HepG2 (cell line): ENCODE results near the gene SCRT2. TPM values are rescaled to one million over a fixed set of nuclear protein-coding genes. Genes with fewer than 3 reads are reported as not detected.

Source experiments
- ATAC-seq: fragments of 200-7000 bp; cut with Tn5 transposase; 3 replicates; pipeline ENCODE4 v1.9.1; 2020; ENCODE audit warnings: mild to moderate bottlenecking, moderate library complexity
- BruUV-seq: library from RNA; stranded (reverse); fragments of 400-500 nt; replicated peaks from 2 replicates; lab custom pipeline; 2021; lab: Mats Ljungman, UMichigan
- CTCF ChIA-PET: fragments of 300-600 bp; formaldehyde crosslinking; extraction: SDS; loops from one replicate; lab custom pipeline; 2021; ENCODE audit warnings: low total read pairs, inconsistent platforms, low intra/inter-chr PET ratio; lab: Yijun Ruan, JAX
- POLR2A ChIA-PET: fragments of 350-600 bp; sonication (Branson Sonifier 250); formaldehyde crosslinking; loops from one replicate; lab custom pipeline; 2020; ENCODE audit warnings: antibody characterized with exemption, inconsistent platforms; lab: Yijun Ruan, JAX
- DNase-seq: peaks from one replicate; pipeline ENCODE4 v3.0.0-alpha.2; 2015; ENCODE audit warnings: low spot score
- FAIRE-seq: peaks from 3 replicates; lab custom pipeline; 2011; peaks lifted over from hg19 to GRCh38; lab: Jason Lieb, UNC
- H2AFZ ChIP-seq: one replicate; pipeline ENCODE4 v1.6.1; 2011; ENCODE audit warnings: low read length, inconsistent platforms
- H3K27ac ChIP-seq: fragments of 300-600 bp; 3 replicates; pipeline ENCODE4 v1.8.0; 2011; ENCODE audit warnings: mixed run types, mild to moderate bottlenecking, mixed read lengths, low read length, inconsistent platforms; ENCODE audit not compliant: insufficient read depth; ENCODE audit errors: extremely low read length
- H3K27me3 ChIP-seq, 2 experiments: fragments of 200-600 bp in 1 of 2; 2 replicates in 1 of 2; 3 replicates in 1 of 2; pipeline versions ENCODE4 v1.6.0 to v1.8.0; 2011; ENCODE audit warnings: low read length in 2 of 2, mild to moderate bottlenecking in 2 of 2, moderate library complexity in 2 of 2, inconsistent platforms in 1 of 2; ENCODE audit not compliant: insufficient read depth in 2 of 2, control insufficient read depth in 1 of 2
- H3K36me3 ChIP-seq, 2 experiments: fragments of 200-600 bp in 1 of 2; replicated peaks in 1 of 2; 2 replicates in 1 of 2; 3 replicates in 1 of 2; pipeline versions ENCODE4 v1.5.1 to v1.8.0; 2011; ENCODE audit warnings: low read length in 2 of 2, inconsistent platforms in 1 of 2; ENCODE audit not compliant: insufficient read depth in 2 of 2, control insufficient read depth in 1 of 2
- H3K4me1 ChIP-seq: 2 replicates; pipeline ENCODE4 v1.5.1; 2012; ENCODE audit warnings: low read length, inconsistent platforms; ENCODE audit not compliant: insufficient read depth
- H3K4me2 ChIP-seq: 2 replicates; pipeline ENCODE4 v1.6.0; 2011; ENCODE audit warnings: low read depth, low read length, inconsistent platforms
- H3K4me3 ChIP-seq, 3 experiments: fragments of 200-600 bp in 1 of 3; sonication (generic), shearing (Covaris generic) in 1 of 3; replicated peaks in 1 of 3; 2 replicates each; pipeline ENCODE4 v1.5.1; 2011 to 2016; ENCODE audit warnings: low read length in 3 of 3, inconsistent platforms in 2 of 3, low read depth in 2 of 3, mild to moderate bottlenecking in 2 of 3, control low read depth in 1 of 3, mixed read lengths in 1 of 3; ENCODE audit not compliant: insufficient read depth in 1 of 3
- H3K79me2 ChIP-seq: one replicate; pipeline ENCODE4 v1.6.1; 2011; ENCODE audit warnings: low read length, inconsistent platforms; ENCODE audit not compliant: insufficient read depth
- H3K9ac ChIP-seq: 2 replicates; pipeline ENCODE4 v1.6.0; 2011; ENCODE audit warnings: mild to moderate bottlenecking, low read depth, low read length, inconsistent platforms; ENCODE audit not compliant: insufficient read depth
- H3K9me3 ChIP-seq: 2 replicates; pipeline ENCODE4 v1.5.1; 2012; ENCODE audit warnings: mild to moderate bottlenecking, low read length
- H4K20me1 ChIP-seq: 2 replicates; pipeline ENCODE4 v1.6.0; 2011; ENCODE audit warnings: inconsistent platforms, mild to moderate bottlenecking, low read length, moderate library complexity; ENCODE audit not compliant: insufficient read depth
- EED ChIP-seq: sonication (generic); formaldehyde crosslinking; IDR thresholded peaks from 2 replicates; pipeline ENCODE4 v1.5.0; 2020; ENCODE audit warnings: mild to moderate bottlenecking, missing genetic modification reagents
- MEF2D ChIP-seq: sonication (generic); formaldehyde crosslinking; IDR thresholded peaks from 2 replicates; pipeline ENCODE4 v1.5.1; 2020; ENCODE audit warnings: mild to moderate bottlenecking, missing genetic modification reagents
- ZNF768 ChIP-seq: sonication (generic); formaldehyde crosslinking; IDR thresholded peaks from 2 replicates; pipeline ENCODE4 v1.4.0; 2020; ENCODE audit warnings: missing genetic modification reagents
- WGBS: methylation state at CpG from one replicate; pipeline ENCODE4 v1.1.6; 2017; ENCODE audit warnings: low lambda C conversion rate; 5-methylcytosine and 5-hydroxymethylcytosine counted together
- in situ Hi-C: cut with HindIII; loops from 2 replicates; pipeline ENCODE4 v1.10.0; 2017; ENCODE audit warnings: low pct_unique_long_range_greater_than_20kb; ENCODE audit not compliant: extremely low pct_ligation_motif_present
- intact Hi-C: fragments of 100-400 bp; cut with micrococcal nuclease; formaldehyde crosslinking; loops from one replicate; pipeline ENCODE4 v1.10.0; 2022; ENCODE audit not compliant: unreplicated experiment
- polyA plus RNA-seq, 8 experiments: library from polyadenylated mRNA; depleted of rRNA in 3 of 8; stranded (reverse) in 7 of 8; unstranded in 1 of 8; fragments of >200 nt; fragmentation: Illumina TruSeq in 4 of 8; extraction: Trizol in 4 of 8; gene quantifications; 2 replicates each; pipeline versions ENCODE4 v1.2.1 to v1.2.3, GENCODE V29; 2011 to 2016; ENCODE audit warnings: low read depth in 4 of 8, missing spikeins in 1 of 8, mixed read lengths in 1 of 8; ENCODE audit not compliant: insufficient read depth in 1 of 8
- total RNA-seq, 5 experiments: library from RNA; depleted of rRNA; stranded (reverse); fragments of >200 nt; fragmentation: Illumina TruSeq; extraction: Trizol; gene quantifications; 2 replicates each; pipeline ENCODE4 v1.2.3, GENCODE V29; 2016; ENCODE audit warnings: low read depth in 1 of 5
- TF ChIP-seq, protein P1 (sequence below): sonication (generic); formaldehyde crosslinking; IDR thresholded peaks from 2 replicates; pipeline ENCODE4 v1.5.0; 2020; ENCODE audit warnings: mild to moderate bottlenecking, missing genetic modification reagents, borderline replicate concordance
- TF ChIP-seq, protein P2 (sequence below): sonication (generic); formaldehyde crosslinking; IDR thresholded peaks from 2 replicates; pipeline ENCODE4 v1.5.0; 2020; ENCODE audit warnings: missing genetic modification reagents, mild to moderate bottlenecking, borderline replicate concordance

Gene SCRT2
- total and polyA plus RNA-seq, 2 of the 13 experiments (the other 11 are each of a cell fraction or from before 2014, with no cell fraction given) = not detected

- TF ChIP-seq, protein P1, sequence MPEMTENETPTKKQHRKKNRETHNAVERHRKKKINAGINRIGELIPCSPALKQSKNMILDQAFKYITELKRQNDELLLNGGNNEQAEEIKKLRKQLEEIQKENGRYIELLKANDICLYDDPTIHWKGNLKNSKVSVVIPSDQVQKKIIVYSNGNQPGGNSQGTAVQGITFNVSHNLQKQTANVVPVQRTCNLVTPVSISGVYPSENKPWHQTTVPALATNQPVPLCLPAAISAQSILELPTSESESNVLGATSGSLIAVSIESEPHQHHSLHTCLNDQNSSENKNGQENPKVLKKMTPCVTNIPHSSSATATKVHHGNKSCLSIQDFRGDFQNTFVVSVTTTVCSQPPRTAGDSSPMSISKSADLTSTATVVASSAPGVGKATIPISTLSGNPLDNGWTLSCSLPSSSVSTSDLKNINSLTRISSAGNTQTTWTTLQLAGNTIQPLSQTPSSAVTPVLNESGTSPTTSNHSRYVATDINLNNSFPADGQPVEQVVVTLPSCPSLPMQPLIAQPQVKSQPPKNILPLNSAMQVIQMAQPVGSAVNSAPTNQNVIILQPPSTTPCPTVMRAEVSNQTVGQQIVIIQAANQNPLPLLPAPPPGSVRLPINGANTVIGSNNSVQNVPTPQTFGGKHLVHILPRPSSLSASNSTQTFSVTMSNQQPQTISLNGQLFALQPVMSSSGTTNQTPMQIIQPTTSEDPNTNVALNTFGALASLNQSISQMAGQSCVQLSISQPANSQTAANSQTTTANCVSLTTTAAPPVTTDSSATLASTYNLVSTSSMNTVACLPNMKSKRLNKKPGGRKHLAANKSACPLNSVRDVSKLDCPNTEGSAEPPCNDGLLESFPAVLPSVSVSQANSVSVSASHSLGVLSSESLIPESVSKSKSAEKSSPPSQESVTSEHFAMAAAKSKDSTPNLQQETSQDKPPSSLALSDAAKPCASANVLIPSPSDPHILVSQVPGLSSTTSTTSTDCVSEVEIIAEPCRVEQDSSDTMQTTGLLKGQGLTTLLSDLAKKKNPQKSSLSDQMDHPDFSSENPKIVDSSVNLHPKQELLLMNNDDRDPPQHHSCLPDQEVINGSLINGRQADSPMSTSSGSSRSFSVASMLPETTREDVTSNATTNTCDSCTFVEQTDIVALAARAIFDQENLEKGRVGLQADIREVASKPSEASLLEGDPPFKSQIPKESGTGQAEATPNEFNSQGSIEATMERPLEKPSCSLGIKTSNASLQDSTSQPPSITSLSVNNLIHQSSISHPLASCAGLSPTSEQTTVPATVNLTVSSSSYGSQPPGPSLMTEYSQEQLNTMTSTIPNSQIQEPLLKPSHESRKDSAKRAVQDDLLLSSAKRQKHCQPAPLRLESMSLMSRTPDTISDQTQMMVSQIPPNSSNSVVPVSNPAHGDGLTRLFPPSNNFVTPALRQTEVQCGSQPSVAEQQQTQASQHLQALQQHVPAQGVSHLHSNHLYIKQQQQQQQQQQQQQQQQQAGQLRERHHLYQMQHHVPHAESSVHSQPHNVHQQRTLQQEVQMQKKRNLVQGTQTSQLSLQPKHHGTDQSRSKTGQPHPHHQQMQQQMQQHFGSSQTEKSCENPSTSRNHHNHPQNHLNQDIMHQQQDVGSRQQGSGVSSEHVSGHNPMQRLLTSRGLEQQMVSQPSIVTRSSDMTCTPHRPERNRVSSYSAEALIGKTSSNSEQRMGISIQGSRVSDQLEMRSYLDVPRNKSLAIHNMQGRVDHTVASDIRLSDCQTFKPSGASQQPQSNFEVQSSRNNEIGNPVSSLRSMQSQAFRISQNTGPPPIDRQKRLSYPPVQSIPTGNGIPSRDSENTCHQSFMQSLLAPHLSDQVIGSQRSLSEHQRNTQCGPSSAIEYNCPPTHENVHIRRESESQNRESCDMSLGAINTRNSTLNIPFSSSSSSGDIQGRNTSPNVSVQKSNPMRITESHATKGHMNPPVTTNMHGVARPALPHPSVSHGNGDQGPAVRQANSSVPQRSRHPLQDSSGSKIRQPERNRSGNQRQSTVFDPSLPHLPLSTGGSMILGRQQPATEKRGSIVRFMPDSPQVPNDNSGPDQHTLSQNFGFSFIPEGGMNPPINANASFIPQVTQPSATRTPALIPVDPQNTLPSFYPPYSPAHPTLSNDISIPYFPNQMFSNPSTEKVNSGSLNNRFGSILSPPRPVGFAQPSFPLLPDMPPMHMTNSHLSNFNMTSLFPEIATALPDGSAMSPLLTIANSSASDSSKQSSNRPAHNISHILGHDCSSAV (CRISPR knock-in tag) = no peak
Observed at GRCh38 chr20:703006-703405, 27.4 kb upstream of the SCRT2 start (continued).

GRCh38 chr20:701401-702129, 26.0 kb upstream of the SCRT2 start:
- Histone ChIP-seq H3K36me3 (no peaks in the 10 kb centered on the region), H2AFZ (no peak overlapping the region), H3K79me2 (no peaks in the 10 kb centered on the region)
- POLR2A ChIA-PET = no interaction called here
- in situ Hi-C loops = no loop called here
- TF ChIP-seq, protein P2, sequence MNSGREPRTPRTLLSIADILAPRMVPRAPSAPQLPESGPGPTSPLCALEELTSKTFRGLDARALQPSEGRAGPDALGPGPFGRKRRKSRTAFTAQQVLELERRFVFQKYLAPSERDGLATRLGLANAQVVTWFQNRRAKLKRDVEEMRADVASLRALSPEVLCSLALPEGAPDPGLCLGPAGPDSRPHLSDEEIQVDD (CRISPR knock-in tag) = no peak
- TF ChIP-seq EED (CRISPR knock-in tag) (0 out of 2 replicates have a peak, but pooled peaks have one; percentile 41), MEF2D (no peak), ZNF768 (CRISPR knock-in tag) (peak; percentile 85)
- TF ChIP-seq, all 625 proteins: peak for 2
- WGBS = under 1% methylated on average over 6 of the region's 6 CpGs
- no peak overlapping the region for H3K27ac ChIP-seq
- FAIRE-seq (no peak), ATAC-seq (no peak), DNase-seq (no peak)
- H4K20me1 ChIP-seq = no peaks in the 10 kb centered on the region; the same call in 1 of the 2 replicates
- BruUV-seq = no TSS peak
- CTCF ChIA-PET = no interaction called here
- no peak overlapping the region for H3K4me2 ChIP-seq
- H3K4me3 ChIP-seq = no peak overlapping the region
- H3K9ac ChIP-seq = no peak overlapping the region
- no peaks in the 10 kb centered on the region for H3K4me1 ChIP-seq
- no peaks in the 10 kb centered on the region for H3K9me3 ChIP-seq
- H3K27me3 ChIP-seq = peaks cover 21 to 69% of the 10 kb centered on the region in 2 experiments
- intact Hi-C loops = no loop called here
